Liver (tissue), 3 donors: ENCODE data around the gene MIEF1.

Experiments
- FOXA1 ChIP-seq: IDR thresholded peaks from 2 replicates; pipeline ENCODE4 v1.6.1; 2016; ENCODE audit warnings: antibody characterized with exemption
- GABPA ChIP-seq, 2 donors: IDR thresholded peaks in 1 of 2; conservative IDR thresholded peaks in 1 of 2; 2 replicates each; pipeline ENCODE4 v1.6.1; 2016; ENCODE audit warnings: antibody characterized with exemption in 2 of 2, mild to moderate bottlenecking in 1 of 2, moderate library complexity in 1 of 2
- RAD21 ChIP-seq, 2 donors: IDR thresholded peaks; 2 replicates each; pipeline ENCODE4 v1.6.1; 2016; ENCODE audit warnings: antibody characterized with exemption in 2 of 2, mild to moderate bottlenecking in 2 of 2
- TF ChIP-seq, protein P1 (sequence below): IDR thresholded peaks from 2 replicates; pipeline ENCODE4 v1.6.1; 2016; ENCODE audit warnings: antibody characterized with exemption, mild to moderate bottlenecking
- TF ChIP-seq, protein P2 (sequence below): fragments of 150-350 bp; IDR thresholded peaks from 2 replicates; pipeline ENCODE4 v1.5.1; 2017; ENCODE audit warnings: improper control_type of control experiment, low read depth, low read length; ENCODE audit not compliant: missing input control
- TF ChIP-seq, protein P3 (sequence below): IDR thresholded peaks from 2 replicates; pipeline ENCODE4 v1.6.1; 2016; ENCODE audit warnings: antibody characterized with exemption
- donor health status: healthy.
- donor health status: healthy.

DNA sequence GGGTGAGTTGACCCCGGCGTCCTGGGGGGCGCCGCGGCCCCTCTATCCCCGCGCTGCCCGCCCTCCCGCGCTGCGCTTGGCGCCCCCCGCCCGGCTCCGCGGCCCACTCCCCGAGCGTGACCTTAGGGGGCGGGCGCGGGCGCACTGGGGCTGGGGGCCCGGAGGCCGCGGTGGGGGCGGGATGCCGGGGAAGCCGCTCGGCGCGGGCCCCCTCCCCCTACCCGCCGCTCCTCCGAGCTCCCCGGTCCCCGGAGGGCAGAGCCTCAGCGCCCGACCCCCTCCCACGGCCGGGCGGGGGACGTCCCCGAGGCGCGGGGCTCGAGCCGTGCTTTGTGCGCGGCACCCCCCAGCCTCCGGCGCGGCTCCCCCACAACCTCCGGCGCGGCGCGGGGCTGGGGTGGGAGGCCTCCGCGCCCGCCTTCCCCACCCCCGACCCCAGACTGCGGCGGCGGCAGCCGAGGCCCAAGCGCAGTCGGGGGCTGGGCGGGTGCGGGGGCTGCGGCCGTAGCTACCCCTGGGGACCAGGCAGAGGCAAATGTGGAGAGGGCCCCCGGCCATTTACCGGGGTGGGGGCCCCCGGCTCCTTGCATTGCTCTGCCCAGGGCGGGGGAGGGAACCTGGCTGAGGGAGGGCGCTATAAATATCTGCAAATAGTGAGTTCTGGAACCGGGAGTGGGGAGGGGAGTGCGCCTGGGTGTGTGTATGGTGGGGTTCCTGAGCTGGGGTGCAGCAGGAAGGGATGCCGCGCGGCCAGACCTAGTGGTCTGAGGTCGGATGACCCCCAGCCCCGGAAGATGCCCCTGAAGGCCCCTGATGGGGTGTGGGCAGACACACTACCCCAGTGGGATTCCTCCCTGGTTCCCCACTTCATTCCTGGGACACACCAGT lies 44.3 kb upstream of the MIEF1 start:
- TF ChIP-seq, protein P1, sequence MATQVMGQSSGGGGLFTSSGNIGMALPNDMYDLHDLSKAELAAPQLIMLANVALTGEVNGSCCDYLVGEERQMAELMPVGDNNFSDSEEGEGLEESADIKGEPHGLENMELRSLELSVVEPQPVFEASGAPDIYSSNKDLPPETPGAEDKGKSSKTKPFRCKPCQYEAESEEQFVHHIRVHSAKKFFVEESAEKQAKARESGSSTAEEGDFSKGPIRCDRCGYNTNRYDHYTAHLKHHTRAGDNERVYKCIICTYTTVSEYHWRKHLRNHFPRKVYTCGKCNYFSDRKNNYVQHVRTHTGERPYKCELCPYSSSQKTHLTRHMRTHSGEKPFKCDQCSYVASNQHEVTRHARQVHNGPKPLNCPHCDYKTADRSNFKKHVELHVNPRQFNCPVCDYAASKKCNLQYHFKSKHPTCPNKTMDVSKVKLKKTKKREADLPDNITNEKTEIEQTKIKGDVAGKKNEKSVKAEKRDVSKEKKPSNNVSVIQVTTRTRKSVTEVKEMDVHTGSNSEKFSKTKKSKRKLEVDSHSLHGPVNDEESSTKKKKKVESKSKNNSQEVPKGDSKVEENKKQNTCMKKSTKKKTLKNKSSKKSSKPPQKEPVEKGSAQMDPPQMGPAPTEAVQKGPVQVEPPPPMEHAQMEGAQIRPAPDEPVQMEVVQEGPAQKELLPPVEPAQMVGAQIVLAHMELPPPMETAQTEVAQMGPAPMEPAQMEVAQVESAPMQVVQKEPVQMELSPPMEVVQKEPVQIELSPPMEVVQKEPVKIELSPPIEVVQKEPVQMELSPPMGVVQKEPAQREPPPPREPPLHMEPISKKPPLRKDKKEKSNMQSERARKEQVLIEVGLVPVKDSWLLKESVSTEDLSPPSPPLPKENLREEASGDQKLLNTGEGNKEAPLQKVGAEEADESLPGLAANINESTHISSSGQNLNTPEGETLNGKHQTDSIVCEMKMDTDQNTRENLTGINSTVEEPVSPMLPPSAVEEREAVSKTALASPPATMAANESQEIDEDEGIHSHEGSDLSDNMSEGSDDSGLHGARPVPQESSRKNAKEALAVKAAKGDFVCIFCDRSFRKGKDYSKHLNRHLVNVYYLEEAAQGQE, result no peak
- TF ChIP-seq, protein P2, sequence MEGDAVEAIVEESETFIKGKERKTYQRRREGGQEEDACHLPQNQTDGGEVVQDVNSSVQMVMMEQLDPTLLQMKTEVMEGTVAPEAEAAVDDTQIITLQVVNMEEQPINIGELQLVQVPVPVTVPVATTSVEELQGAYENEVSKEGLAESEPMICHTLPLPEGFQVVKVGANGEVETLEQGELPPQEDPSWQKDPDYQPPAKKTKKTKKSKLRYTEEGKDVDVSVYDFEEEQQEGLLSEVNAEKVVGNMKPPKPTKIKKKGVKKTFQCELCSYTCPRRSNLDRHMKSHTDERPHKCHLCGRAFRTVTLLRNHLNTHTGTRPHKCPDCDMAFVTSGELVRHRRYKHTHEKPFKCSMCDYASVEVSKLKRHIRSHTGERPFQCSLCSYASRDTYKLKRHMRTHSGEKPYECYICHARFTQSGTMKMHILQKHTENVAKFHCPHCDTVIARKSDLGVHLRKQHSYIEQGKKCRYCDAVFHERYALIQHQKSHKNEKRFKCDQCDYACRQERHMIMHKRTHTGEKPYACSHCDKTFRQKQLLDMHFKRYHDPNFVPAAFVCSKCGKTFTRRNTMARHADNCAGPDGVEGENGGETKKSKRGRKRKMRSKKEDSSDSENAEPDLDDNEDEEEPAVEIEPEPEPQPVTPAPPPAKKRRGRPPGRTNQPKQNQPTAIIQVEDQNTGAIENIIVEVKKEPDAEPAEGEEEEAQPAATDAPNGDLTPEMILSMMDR, result no peak
- TF ChIP-seq RAD21 (IDR thresholded peaks at IDR 0.05) (no peak), FOXA1 (no peak), GABPA (IDR thresholded peaks at IDR 0.05 in 1 of 2, conservative IDR thresholded peaks at IDR 0.05 in 1 of 2) (no peak)
- TF ChIP-seq, protein P3, sequence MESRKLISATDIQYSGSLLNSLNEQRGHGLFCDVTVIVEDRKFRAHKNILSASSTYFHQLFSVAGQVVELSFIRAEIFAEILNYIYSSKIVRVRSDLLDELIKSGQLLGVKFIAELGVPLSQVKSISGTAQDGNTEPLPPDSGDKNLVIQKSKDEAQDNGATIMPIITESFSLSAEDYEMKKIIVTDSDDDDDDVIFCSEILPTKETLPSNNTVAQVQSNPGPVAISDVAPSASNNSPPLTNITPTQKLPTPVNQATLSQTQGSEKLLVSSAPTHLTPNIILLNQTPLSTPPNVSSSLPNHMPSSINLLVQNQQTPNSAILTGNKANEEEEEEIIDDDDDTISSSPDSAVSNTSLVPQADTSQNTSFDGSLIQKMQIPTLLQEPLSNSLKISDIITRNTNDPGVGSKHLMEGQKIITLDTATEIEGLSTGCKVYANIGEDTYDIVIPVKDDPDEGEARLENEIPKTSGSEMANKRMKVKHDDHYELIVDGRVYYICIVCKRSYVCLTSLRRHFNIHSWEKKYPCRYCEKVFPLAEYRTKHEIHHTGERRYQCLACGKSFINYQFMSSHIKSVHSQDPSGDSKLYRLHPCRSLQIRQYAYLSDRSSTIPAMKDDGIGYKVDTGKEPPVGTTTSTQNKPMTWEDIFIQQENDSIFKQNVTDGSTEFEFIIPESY, result no peak
